Ammon's horn (tissue), 1 donor: Measurements from ENCODE around the gene MICU1.
"Not testable (repeated sequence)": the region's sequence is repeated elsewhere in the genome, so short reads cannot be mapped to it uniquely, and the experiment has no call there.

Experiments used
- DNase-seq: peaks from one replicate; pipeline ENCODE4 v3.0.0-alpha.2; 2016; ENCODE audit warnings: low spot score

MICU1 gene, protein sequence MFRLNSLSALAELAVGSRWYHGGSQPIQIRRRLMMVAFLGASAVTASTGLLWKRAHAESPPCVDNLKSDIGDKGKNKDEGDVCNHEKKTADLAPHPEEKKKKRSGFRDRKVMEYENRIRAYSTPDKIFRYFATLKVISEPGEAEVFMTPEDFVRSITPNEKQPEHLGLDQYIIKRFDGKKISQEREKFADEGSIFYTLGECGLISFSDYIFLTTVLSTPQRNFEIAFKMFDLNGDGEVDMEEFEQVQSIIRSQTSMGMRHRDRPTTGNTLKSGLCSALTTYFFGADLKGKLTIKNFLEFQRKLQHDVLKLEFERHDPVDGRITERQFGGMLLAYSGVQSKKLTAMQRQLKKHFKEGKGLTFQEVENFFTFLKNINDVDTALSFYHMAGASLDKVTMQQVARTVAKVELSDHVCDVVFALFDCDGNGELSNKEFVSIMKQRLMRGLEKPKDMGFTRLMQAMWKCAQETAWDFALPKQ

GRCh38 chr10:72625608-72626443 lies at the start of gene MICU1:
MICU1 (minus strand) TSS chr10:72626079; CDS start chr10:72566793, 59,286 bp downstream.
- peak; percentile 98 for DNase-seq

- not testable (repeated sequence) for DNase-seq
These were observed 48.3 kb upstream of the MICU1 start for GRCh38 chr10:72674174-72674573.

DNA sequence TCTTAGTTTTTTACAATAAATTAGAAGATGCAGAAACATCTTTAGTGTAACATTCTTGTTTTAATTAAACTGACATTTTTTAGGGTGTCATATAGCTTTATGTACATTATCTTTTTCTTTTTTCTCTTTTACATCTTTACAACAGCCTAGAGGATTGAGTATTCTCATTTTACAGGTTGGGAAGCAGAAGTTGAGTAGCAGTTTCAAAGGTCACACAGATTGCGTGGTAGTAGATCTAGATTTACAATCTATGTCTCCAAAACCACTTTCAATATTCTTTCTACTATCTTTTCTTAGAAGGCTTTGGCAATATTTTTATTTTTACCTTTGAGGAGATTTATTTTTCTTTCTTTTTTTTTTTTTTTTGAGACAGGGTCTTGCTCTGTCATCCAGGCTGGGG lies 47.4 kb upstream of the MICU1 start:
- no peak for DNase-seq

DNA sequence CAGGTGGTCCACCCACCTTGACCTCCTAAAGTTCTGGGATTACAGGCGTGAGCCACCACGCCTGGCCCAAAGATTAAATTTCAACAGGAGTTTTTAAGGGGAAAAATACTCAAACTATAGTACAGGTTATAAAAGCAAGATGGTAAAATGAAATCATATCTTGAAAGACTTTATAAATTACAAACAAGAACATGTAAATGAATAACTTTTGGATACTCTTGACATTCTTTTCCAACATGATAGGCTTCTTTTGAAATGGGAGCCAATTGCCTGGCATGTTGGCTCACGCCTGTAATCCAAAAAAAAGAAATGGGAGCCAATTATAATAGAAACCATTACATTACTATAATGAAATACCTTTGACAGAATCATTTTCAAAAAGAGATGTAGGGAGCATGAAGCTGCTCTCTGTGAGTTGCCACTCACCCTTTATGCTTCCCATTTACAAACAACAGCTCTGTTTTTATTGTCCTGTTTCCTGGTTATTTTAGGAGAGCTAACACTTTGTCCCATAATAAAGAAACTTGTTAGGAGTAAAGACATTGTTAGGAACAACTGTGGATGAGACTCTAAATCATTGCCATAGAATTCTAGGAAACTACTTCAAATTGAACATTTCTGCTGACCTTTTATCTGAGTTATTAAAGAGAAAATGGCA lies 41.5 kb upstream of the MICU1 start:
- DNase-seq: no peak

GRCh38 chr10:72665925-72666324 lies 40.0 kb upstream of the MICU1 start:
- DNase-seq: no peak

DNA sequence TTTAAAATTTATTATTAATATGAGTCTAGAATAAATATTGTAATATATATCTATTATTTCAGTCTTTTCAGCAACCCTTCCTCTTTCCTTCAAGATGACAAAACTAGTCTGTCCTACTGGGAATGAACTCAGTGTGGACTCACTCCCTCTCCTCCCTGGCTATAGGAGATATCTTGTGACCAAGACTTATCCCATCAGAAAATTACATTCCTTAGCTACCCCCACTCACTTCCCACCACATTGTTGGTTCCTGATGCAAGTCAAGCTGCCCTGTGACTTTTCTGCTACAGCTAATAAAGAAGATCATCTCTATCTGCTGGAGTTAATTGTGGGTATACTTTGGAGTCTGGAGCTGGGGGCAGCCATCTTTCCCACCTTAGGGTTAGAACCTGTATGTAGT lies 38.1 kb upstream of the MICU1 start:
- no peak for DNase-seq

DNA sequence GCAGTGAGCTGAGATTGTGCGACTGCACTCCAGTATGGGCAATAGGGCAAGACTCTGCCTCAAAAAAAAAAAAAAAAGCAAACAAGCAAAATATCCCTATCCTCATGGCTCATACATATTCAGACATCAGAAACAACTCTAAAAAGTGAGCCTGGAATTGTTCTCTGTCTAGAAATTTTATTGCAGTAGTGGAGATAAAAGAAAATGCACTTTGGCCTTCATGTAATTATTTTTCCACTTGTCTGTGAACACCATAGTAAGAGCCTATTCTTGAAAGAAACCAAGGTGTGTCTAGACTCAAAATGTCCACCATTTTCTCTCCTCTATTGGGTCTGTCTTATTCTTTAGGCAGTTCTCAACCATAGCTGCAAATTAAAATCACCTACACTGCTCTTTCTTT lies 35.6 kb upstream of the MICU1 start:
- DNase-seq: no peak

DNA sequence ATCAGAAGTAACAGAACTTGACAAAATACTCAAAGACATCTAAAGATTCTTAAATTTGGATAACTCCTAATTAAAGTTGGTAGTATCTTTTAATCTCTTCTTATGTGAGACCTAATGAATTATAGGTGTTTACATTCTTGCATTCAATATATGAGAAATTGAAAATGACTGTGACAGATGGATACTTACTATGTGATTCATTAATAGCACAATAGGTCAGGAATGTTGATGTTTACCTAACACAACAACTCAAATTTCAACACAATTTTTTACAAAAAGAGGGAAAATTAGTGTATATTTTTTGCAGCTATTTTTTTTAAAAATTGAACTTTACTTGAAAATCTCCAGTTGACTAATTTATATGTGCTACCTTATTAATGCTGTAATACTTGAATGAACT lies 34.3 kb upstream of the MICU1 start:
- no peak for DNase-seq

- no peak for DNase-seq
These were observed 33.8 kb upstream of the MICU1 start for GRCh38 chr10:72659694-72660093.

DNA sequence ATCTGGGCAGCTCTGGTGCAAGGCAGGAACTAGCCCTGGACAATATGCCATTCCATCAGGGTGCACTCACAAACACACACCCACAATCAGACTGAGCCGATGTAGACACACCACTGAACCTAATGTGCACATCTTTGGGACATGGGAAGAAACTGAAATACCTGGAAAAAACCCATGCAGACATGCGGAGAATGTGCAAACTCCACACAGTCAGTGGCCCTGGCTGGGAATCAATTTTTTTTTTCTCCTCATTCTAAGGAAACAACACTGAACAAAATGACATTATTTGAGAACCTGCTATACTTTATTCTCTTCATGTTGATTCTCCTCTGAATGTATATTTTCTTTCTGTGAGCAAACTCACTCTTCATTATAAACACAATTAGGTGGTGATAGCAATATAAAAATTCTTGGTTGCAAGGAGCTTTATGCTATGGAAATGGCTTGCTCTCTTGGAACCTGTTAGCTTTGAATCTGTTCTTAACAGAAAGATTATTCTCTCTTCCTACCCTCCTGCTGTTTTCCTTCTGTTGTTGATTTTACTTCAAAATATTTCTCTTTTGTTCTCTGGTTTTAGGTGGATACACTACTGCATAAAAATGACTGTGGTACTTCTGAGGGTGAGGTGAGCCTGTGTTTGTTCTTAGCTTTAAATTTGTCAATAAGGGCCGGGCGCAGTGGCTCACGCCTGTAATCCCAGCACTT lies 33.0 kb upstream of the MICU1 start:
- no peak for DNase-seq

- DNase-seq: no peak
These were observed 28.8 kb upstream of the MICU1 start for GRCh38 chr10:72654720-72655119.

DNA sequence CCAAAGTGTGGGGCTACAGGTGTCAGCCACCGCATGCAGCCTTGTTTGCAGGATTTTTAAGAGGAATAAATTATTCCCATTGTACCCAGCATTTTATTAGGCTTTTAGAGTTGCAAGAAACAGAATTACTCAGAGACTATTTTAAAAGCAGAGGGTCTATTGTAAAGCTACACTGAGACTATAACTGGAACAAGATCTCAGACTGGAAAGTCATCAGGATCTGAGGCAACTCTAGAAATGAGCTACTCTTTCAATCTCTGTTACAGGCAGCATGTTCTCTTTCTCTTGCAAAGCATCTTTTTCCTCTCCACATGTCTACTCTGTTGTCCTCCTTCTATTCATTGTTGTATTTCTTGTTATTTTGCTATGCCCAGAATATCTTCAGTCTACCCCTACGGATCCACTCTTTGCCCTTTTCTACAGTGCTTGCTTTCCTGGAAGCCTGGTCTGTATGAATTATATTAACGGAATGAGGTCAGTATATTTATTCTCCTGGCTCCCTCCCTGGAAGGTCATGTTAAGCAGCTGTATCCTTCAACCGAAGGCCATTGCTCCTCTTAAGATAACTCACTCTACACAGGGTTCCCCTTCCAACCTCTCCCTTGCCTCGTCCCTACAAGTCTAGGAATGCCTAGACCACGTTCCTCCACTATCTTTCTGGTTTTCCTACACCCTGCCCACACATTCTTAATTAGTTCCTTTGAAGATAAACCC lies 27.7 kb upstream of the MICU1 start:
- no peak for DNase-seq

- DNase-seq: no peak
These were observed 23.4 kb upstream of the MICU1 start for GRCh38 chr10:72649291-72649690.

GRCh38 chr10:72648301-72648700 lies 22.4 kb upstream of the MICU1 start:
- DNase-seq: no peak

- DNase-seq: not testable (repeated sequence)
These were observed 21.1 kb upstream of the MICU1 start for GRCh38 chr10:72646971-72647370.

- DNase-seq: no peak
These were observed 19.5 kb upstream of the MICU1 start for GRCh38 chr10:72645263-72645858.

DNA sequence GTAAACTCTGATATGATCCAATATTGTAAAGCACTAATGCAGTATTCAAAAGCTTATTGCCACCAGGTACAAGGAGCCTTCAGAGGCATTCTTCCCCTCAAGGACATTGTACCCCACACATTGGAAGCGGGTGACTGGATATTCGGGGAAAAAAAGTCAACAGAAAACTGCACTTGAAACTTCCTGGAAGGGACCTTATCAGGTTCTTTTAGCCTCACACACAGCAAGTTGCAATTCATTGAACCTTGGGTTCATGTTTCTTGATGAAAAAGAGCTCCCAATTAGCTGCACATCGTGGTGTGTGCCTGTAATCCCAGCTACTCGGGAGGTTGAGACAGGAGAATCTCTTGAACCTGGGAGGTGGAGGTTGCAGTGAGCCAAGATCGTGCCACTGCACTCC lies 16.4 kb upstream of the MICU1 start:
- DNase-seq: no peak

DNA sequence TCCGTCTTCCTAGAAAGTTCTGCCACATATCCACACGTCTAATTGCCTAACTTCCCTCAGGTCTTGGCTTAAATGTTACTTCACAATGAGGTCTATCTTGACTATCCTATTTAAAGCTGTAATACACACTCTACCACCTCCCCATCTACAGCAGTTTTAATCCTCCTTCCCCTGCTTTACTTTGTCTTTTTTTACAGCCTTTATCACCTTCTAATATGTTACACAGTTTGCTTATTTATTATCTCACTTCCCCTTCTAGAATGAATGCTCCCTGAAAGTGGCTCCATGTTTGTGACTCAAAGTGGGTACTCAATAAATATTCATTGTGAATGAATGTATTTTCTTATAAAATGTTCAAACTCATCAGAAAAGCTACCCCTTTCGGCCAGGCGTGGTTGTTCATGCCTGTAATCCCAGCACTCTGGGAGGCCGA lies 13.6 kb upstream of the MICU1 start:
- no peak for DNase-seq

- DNase-seq: no peak
These were observed 12.9 kb upstream of the MICU1 start for GRCh38 chr10:72638586-72639440.

- DNase-seq: peak; percentile 25
These were observed 11.5 kb upstream of the MICU1 start for GRCh38 chr10:72637398-72637857.
